ENCODE measurements around the gene MRPL42. TPM values are rescaled to one million over a fixed set of nuclear protein-coding genes. Genes with fewer than 3 reads are reported as not detected.
A peak's percentile ranks its signal among the peaks of the same experiment; 100 is the strongest.
"Not testable (repeated sequence)": the region's sequence is repeated elsewhere in the genome, so short reads cannot be mapped to it uniquely, and the experiment has no call there.

The MRPL42 gene
- total RNA-seq, 1 experiment from 2014 or later, result 180 TPM

DNA sequence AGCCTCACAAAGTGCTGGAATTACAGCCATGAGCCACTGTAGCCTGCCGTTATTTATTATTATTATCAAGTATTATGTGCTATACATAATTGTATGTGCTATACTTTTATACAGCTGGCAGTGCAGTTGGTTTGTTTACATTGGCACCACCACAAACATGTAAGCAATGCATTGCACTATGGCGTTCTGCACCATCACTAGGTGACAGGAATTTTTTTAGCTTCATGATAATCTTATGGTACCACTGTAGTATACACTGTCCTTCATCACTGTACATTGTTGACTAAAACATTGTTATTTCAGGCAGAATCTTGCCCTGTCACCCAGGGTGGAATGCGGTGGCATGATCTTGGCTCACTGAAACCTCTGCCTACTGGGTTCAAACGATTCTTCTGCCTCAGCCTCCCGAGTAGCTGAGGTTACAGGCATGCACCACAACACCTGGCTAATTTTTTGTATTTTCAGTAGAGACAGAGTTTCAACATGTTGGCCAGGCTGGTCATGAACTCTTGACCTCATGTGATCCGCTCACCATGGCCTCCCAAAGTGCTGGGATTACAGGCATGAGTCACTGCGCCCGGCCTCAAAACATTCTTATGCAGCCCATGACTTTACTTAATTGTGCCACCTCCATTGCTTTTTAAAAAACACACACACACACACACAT, 17.1 kb downstream of the MRPL42 start:
- DNase-seq (ENCODE audit: extremely low read depth, low read depth), result no peak

DNA sequence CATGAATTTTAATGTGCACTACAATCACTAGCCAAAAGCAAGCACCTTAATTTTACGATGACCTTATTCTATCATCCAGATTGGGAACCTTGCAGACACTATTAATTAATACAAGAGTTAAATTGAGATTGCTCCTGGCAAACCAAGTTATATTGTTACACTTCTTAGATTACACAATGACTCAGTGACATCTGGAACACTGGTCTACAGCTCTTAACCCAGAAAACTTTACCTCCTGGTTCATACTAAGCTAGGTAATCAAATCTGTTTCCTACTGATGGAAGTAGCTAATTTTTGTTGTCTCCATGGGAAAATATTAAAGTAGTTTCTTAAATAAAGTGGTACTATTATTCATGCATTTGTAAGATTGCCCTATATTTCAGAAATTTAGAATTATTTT, 25.5 kb downstream of the MRPL42 start:
- not testable (repeated sequence) for DNase-seq (ENCODE audit: extremely low read depth, low read depth)

DNA sequence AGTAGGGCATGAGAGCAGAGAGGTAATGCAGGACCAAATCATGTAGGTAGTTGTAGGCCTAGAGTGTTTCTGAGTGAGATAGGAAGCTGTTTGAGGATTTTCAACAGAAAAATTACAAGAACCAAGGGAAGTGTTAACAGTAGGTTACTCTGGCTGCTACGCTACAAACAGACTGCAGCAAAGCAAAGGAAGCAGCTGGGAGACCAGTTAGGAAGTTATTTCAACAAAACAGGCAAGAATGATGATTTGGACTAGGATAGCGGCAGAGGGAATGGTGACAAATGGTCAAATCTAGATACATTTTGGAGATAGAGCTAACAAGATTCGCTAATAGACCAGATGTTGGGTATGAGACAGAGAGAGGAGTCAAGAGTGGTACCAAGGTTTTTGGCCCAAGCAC, 26.8 kb downstream of the MRPL42 start:
- no peak for DNase-seq (ENCODE audit: extremely low read depth, low read depth)

DNA sequence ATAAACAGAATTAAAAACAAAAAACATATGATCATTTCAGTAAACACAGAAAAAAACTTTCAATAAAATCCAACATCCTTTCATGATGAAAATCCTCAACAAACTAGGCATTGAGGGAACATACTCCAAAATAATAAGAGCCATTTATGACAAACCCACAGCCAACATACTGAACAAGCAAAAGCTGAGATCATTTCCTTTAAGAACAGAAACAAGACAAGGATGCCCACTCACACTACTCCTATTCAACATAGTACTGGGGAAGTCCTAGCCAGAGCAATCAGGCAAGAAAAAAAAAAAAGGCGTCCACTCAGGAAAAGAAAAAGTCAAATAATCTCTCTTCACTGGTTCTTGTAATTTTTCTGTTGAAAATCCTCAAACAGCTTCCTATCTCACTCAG, 30.1 kb downstream of the MRPL42 start:
- no peak for DNase-seq (ENCODE audit: extremely low read depth, low read depth)

DNA sequence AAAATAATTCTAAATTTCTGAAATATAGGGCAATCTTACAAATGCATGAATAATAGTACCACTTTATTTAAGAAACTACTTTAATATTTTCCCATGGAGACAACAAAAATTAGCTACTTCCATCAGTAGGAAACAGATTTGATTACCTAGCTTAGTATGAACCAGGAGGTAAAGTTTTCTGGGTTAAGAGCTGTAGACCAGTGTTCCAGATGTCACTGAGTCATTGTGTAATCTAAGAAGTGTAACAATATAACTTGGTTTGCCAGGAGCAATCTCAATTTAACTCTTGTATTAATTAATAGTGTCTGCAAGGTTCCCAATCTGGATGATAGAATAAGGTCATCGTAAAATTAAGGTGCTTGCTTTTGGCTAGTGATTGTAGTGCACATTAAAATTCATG, 31.5 kb downstream of the MRPL42 start:
- not testable (repeated sequence) for DNase-seq (ENCODE audit: extremely low read depth, low read depth)

DNA sequence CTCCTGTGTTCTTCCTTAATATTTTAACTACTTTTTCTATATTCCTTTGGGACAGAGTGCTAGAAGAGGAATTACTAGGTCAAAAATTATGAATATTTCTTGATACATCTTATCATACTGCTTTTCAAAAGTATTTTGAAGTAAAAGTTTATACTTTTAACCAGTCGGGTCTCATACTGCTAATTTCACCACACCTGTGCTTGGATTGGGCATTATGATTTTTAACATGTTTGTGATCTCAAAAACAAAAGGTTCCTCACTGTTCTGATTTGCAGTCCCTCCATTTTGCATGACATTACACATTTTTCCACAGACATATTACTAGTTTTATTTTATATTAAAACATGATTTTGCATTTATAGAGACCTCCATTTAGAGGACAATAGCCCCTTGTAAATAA, 32.9 kb downstream of the MRPL42 start:
- DNase-seq (ENCODE audit: extremely low read depth, low read depth), result no peak

DNA sequence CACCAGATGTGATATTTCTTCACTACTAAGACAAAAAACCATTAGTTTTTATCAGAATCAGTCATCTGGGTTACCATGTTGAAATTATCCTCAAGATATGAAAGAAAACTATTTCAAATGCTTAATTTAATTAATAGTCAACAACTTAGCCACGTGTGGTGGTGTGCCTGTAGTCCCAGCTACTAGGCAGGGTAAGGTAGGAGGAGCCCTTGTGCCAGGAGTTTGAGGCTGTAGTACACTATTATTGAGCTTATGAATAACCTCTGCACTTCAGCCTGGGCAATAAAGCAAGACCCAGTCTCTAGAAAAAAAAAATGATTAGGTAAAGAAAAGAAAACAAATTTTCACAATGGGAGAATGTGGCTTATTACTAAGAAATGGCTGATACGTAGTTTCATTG, 33.4 kb downstream of the MRPL42 start:
- DNase-seq (ENCODE audit: extremely low read depth, low read depth), result no peak

DNA sequence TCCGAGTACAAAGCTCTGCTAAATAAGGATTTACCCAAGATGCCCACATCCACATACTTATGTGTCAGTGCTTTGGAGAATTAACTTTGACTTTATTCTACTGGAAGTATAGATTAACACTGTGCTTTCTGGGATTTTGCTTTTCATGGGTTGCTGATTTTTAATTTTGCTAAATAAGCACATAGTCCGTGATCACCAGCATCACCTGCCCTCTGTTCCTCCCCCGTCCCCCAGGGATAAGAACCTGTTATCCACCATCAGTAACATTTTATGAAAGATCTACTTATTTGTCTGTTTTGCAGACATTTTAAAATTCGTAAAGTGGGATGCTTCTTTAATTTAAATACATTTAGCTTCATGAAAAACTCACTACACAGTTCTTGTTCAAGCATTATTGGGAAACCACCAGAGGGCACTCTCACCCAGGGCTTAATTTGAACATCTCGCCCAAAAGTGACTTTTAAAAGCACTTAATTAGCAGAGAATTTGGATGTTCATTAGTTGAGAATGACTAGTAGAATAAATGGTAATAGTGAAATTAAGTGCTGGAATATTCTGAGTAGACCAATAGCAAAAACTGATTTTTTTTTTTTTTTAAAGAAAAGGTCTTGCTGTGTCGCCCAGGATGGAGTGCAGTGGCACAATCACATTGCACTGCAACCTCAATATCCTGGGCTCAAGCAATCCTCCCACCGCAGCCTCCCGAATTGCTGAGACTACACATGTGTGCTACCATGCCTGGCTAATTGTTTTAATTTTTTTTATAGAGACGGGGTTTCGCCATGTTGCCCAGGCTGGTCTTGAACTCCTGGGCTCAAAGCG, 35.7 kb downstream of the MRPL42 start:
- peak; percentile 41 for DNase-seq (ENCODE audit: extremely low read depth, low read depth)

DNA sequence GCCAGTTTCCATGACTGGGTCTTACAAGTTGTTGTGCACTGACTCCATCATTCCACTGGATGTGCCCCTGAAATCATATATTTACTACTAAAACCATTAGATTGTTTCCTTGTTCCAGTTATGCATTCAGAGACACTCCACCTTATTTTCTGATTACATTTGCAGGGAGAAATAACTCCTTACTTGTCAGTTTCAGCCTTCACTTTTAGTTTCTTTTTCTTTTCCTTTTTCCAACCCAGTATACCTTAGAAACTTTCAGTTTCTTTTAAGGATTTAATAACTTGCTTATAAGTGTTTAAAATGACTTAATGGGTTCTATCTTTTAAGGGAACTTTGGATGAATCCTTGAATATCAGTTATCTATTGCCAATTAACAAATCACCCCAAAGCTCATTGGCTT, 39.9 kb downstream of the MRPL42 start:
- DNase-seq (ENCODE audit: extremely low read depth, low read depth), result no peak

DNA sequence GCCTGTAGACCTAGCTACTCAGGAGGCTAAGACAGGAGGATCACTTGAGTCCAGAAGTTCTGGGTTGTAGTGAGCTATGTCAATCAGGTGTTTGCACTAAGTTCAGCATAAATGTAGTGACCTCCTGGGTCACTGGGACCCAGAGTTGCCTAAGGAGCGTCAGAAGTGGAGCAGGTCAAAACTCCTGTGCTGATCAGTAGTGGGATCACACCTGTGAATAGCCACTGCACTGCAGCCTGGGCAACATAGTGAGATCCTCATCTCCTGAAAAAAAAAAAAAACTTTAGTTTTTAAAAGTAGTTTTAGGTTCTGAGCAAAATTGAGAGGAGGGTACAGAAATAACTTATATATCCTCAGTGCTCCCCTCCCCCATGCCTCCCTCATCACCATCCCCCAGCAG, 42.2 kb downstream of the MRPL42 start:
- no peak for DNase-seq (ENCODE audit: extremely low read depth, low read depth)

DNA sequence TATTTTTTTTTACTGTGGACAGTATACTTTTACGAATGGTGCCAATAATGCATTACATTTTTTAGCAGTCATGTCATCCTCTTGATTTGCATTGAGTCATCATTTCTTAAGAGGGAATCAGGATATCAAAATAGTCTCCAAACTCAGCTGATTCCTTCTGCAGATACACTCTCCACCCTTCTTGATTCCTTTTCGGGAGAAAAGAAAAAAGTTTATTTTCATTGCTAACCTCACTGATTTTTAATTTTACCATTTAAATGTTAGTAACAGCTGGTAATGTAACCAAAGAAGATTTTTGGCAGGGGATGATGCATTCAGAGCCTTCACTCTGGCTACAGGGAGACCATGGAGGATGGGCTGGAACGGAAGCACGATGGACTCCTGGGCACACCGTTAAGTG, 47.5 kb downstream of the MRPL42 start:
- DNase-seq (ENCODE audit: extremely low read depth, low read depth), result no peak

DNA sequence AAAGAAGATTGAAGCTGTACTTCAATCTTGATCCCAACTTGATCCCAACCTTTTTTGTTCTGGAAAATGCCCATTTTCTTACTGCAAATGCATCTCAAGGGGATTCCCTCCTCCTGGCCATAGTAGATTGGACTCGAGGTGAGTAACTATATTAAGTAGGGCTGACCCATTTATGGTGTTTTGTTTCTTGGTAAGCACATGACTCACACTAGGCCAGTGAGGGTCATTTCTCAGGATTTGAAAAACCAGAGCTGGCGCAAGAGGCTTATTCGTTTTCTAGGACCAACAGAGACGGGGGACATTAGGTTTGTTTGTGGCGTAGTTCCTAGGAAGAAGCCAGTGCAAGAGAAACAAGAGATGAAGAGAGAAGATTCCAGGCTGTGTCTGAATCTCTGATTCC, 51.4 kb downstream of the MRPL42 start:
- no peak for DNase-seq (ENCODE audit: extremely low read depth, low read depth)

DNA sequence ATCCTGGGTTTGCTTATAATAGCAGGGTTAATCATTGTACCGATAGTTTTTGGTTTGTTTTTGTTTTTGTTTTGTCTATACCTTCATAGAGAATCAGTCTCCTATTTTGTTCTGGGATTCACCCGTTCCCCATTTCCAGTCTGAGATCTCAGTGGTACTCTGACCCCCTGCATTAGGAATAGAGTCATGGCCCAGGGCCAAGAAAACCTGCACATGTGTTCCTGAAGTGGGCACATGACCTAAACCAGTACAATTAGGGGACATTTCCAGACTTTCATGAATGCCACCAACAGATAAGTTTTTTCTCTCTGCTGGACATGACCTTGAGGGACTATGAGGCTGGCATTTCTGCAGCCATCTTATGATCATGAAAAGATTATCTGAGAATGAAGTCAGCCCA, 52.5 kb downstream of the MRPL42 start:
- no peak for DNase-seq (ENCODE audit: extremely low read depth, low read depth)

DNA sequence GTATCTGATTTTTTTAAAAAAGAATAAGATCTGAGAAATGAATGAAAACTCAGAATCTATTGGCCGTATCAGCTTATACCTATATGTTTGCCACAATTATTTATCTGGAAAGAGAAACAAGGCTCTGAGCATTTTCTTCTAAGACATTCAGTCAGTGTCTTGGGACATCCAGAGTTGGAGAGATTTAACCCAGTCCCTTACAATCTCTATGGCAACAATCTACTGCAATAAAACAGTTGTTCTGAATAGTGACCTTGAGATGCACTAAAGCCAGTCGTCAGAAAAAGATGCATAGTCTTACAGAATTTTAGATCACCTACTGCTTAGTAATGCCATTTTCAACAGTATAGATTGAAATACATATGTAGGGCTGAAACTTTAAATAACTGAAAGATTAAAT, 53.1 kb downstream of the MRPL42 start:
- DNase-seq (ENCODE audit: extremely low read depth, low read depth), result no peak

DNA sequence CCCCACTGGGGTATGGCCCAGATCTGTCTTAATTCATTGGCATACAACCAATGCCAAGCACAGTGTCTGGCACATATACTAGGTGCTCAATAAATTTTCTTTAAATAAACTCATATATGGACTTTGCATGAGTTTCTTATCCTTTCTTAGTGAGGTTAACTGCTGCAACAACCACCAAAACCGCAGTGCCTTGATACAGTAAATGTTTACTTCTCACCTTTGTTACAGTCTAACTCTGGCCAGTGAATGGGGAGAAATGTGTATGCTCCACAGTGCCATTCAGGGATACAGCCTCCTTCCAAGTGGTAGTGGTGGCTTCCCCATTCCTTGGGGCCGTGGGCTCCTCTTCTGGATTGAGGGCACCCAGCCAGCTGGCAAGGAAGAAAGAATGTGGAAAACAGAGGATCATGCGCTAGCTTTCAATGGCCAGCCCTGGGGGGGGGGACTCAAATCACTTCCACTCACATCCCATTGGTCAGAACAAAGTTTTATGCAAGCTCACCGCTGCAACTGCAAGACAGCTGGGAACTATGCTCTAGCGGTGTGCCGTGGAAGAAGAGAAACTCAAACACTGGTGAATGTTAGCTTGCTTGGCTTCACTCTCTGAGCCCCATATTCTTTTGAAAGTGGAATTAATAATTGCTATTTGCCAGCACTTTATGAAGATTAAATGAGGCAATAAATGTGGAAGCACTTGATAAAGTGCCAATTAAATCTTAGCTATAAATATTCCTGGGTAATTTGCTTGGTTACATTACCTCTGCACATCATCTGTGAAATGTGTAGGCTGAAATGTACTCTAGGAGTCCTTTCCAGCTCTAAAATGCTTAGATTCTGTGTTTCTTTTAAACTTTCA, 54.1 kb downstream of the MRPL42 start:
- no peak for DNase-seq (ENCODE audit: extremely low read depth, low read depth)

DNA sequence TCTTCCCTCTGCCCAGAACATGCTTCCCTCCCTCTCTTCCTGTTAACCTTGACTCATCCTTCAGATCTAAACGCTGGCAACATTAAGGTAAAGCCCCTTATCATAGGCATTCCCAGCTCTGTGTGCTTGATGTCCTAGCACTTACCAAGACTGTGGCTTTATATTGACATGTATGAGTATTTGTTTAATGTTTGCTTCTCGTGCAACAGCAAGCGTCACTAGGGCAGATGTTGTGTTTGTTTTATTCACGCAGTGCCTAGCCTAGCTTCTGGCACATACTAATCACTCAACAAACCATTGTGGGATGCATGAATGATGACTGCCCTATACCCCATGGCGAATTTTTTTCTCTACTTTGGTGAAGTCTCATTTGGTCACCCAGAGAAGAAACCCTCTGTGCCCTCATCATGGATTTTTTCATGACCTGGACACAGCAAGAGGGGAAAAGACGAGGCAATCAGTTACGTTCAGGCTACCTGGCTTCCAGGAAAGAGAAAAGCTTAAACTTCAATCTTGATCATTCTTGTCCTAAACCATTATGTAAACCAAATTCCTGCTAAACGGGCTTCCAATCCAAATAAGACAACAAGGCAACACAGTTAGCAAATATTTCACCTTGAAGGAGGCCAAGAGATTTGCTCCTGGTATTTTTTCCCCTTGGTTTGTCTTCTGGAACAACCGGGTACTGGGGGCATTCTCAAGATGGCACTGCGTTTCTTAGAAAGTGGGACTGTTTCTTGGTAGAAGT, 57.2 kb downstream of the MRPL42 start:
- no peak for DNase-seq (ENCODE audit: extremely low read depth, low read depth)

DNA sequence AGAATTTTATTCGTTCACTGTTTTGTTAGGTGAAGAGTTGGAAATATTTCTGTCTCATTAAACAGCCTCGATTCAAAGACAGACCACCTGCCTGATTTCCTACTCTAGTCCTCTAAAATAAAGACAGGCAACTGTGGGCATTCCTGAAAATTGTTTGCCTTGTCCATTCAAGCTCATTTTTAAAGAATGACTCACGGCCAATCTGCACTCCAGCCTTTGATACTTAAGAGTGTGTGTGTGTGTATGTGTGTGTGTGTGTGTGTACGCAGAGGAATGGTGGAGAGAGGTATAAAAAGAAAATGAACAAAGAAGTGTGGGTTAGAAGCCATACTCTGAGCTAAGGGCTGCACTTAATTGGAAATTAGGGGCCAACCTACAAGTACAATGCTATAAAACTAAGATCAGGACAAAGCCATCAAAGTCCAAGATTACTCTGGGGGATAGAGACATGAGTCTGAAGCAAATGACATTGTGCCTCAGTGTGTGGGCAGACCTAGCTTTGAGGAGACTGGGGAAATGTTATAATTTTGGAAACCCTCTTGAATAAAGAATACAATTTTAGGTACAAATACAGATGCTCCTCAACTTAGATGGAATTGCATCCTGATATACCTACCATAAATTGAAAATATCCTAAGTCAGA, 59.6 kb downstream of the MRPL42 start:
- DNase-seq (ENCODE audit: extremely low read depth, low read depth), result no peak

DNA sequence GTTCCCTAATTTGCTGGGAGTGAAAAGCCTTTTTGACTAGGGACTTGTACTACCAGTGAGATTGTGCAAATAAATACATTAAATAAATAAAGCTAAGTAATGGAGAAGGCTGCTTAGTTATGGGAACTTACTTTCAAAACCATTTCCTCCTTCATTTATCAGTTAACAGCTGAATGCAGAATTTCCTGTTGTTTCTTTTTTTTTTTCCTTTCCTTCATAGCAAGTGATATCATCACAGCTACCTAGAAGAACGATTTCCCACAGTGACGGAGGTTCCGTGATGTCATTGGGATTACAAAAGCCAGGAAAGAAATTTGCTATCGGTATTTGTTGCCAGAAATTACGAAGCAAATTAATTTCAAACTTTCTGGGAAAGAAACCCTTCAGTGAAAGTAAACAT, 63.0 kb downstream of the MRPL42 start:
- DNase-seq (ENCODE audit: extremely low read depth, low read depth), result no peak

DNA sequence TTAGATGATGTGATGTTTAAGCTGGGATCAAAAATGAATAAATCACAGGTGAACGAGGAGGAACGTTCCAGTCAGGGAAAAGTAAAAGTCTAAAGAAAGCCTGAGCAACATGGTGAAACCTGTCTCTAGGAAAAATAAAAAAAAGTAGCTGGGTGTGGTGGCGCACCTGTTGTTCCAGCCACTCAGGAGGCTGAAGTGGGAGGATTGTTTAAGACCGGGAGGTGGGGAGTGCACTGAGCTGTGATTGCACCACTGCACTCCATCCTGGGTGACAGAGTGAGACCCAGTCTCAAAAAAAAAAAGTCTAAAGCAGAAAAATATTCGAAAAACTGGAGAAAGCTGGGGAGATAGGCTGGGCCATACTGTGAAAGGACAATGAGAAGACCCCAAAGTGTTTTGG, 66.0 kb downstream of the MRPL42 start:
- DNase-seq (ENCODE audit: extremely low read depth, low read depth), result no peak

DNA sequence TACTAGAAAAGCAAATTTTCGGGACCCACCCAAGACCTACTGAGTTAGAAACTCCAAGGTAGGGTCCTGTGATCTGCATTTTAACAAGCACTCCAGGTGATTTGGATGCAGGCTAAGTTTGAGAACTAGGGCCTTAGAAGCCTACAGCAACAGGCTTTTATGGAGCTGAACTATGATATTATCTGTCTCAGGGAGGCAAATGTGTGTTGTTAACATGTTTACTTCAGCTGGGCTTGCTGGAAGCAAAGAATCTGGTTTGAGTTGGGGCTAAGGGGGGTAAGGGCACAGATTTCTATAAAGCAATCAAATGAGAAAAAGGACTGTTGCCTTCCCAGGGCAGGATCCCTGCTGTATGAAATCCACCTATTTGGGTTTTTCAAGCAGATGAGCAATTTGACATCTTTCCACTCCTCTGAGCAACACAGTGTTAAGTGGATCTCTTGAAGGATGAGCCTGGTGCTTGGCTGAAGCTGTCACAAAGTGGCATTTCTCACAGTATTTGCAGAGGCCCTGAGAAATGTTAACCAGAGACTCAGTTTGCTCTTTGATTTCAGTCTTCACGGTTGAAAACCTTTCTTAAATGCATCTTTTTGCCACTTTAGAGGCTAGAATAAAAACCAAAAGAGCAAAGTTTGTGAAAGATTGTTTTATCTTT, 68.9 kb downstream of the MRPL42 start:
- no peak for DNase-seq (ENCODE audit: extremely low read depth, low read depth)
